Measurements from ENCODE around the gene INPP5A.

DNA sequence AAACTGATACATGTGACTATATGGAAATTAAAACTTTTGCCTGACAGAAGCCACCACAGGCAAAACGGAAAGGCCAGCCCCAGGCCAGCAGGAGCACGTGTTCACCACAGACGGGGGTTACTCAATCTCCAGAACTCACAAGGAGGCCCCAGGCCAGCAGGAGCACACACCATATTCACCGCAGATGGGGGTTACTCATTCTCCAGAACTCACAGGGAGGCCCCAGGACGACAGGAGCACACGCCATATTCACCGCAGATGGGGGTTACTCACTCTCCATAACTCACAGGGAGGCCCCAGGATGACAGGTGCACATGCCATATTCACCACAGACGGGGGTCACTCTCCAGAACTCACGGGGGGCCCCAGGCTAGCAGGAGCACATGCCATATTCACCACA lies 186.9 kb downstream of the INPP5A start:
- TF ChIP-seq, protein P1, sequence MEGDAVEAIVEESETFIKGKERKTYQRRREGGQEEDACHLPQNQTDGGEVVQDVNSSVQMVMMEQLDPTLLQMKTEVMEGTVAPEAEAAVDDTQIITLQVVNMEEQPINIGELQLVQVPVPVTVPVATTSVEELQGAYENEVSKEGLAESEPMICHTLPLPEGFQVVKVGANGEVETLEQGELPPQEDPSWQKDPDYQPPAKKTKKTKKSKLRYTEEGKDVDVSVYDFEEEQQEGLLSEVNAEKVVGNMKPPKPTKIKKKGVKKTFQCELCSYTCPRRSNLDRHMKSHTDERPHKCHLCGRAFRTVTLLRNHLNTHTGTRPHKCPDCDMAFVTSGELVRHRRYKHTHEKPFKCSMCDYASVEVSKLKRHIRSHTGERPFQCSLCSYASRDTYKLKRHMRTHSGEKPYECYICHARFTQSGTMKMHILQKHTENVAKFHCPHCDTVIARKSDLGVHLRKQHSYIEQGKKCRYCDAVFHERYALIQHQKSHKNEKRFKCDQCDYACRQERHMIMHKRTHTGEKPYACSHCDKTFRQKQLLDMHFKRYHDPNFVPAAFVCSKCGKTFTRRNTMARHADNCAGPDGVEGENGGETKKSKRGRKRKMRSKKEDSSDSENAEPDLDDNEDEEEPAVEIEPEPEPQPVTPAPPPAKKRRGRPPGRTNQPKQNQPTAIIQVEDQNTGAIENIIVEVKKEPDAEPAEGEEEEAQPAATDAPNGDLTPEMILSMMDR (IDR thresholded peaks at IDR 0.05), result no peak
- TF ChIP-seq POLR2AphosphoS5 (IDR thresholded peaks at IDR 0.05), result no peak
- no peak for TF ChIP-seq POLR2A (IDR thresholded peaks at IDR 0.05)
- TF ChIP-seq EP300 (IDR thresholded peaks at IDR 0.05), result no peak

Measured in sigmoid colon (tissue), 4 donors.